ENCODE results near the gene RNF115.

The RNF115 gene

GRCh38 chr1:145747398-145748247 is 76.3 kb downstream of the RNF115 start:
- DNase-seq (ENCODE audit: low read depth): no peak
- TF ChIP-seq, protein P1, sequence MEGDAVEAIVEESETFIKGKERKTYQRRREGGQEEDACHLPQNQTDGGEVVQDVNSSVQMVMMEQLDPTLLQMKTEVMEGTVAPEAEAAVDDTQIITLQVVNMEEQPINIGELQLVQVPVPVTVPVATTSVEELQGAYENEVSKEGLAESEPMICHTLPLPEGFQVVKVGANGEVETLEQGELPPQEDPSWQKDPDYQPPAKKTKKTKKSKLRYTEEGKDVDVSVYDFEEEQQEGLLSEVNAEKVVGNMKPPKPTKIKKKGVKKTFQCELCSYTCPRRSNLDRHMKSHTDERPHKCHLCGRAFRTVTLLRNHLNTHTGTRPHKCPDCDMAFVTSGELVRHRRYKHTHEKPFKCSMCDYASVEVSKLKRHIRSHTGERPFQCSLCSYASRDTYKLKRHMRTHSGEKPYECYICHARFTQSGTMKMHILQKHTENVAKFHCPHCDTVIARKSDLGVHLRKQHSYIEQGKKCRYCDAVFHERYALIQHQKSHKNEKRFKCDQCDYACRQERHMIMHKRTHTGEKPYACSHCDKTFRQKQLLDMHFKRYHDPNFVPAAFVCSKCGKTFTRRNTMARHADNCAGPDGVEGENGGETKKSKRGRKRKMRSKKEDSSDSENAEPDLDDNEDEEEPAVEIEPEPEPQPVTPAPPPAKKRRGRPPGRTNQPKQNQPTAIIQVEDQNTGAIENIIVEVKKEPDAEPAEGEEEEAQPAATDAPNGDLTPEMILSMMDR (IDR thresholded peaks at IDR 0.05; ENCODE audit: low read depth, low read length, missing control alignments): no peak
- no peak overlapping the region for H3K4me3 ChIP-seq (ENCODE audit: low read depth, low read length)

DNA sequence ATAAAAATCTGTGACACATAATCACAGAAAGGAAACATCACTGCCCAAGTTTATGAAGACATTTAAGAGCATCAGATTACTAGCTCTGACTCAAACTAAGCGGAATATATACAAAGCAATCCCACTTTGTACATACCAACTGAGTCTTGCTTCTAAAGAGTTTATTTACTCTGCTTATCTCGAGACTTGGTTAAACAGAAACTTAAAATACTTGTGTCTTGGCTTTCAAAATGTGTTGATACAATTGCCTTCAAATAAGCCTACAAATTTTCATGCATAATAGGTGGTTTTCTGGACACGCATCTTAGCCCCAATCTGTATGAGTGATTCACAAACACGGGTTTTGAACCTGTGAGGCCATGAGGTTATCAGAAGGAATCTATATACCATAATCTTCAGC is 83.6 kb downstream of the RNF115 start:
- DNase-seq (ENCODE audit: low read depth): no peak
- TF ChIP-seq, protein P1 (IDR thresholded peaks at IDR 0.05; ENCODE audit: low read depth, low read length, missing control alignments): no peak

GRCh38 chr1:145736191-145736590 is 87.7 kb downstream of the RNF115 start:
- DNase-seq (ENCODE audit: low read depth): no peak
- TF ChIP-seq, protein P1 (IDR thresholded peaks at IDR 0.05; ENCODE audit: low read depth, low read length, missing control alignments): no peak
- H3K4me3 ChIP-seq (ENCODE audit: low read depth, low read length): no peak overlapping the region

More for the DNA sequence above, 83.6 kb downstream of the RNF115 start:
- H3K4me3 ChIP-seq (ENCODE audit: low read depth, low read length): no peak overlapping the region

DNA sequence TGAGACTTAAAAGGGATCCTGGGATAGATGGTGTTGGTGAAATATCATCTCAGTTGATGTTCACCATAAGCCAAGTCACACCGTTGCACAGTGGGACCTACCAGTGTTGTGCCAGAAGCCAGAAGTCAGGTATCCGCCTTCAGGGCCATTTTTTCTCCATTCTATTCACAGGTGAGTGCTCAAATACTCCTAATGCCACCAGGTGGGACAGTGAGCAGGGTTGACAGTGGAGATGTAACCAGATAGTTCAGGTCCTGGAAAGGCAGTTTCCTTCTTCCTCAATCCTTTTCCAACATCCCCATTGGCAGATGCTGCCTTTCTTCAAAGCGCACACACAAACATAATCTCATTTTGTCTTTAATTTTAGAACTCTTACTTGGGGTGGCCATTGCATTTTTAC is 93.0 kb downstream of the RNF115 start:
- H3K4me3 ChIP-seq (ENCODE audit: low read depth, low read length): no peak overlapping the region
- TF ChIP-seq, protein P1 (IDR thresholded peaks at IDR 0.05; ENCODE audit: low read depth, low read length, missing control alignments): no peak
- no peak for DNase-seq (ENCODE audit: low read depth)

DNA sequence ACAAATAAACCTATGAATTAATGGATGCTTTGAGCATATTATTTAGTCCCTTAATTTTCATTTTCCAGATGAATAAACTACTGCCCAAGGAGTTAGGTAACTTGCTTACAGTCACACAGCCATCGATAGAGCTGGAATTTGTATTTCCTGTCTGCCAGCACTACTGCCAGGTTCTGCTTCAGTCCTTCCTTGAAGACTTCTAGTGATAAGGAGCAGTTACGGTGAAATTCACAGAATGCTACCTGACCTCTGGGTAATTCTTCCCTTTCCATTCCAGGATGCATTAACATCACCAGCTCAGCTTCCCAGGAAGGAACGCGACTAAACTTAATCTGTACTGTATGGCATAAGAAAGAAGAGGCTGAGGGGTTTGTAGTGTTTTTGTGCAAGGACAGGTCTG is 93.4 kb downstream of the RNF115 start:
- DNase-seq (ENCODE audit: low read depth): no peak
- TF ChIP-seq, protein P1 (IDR thresholded peaks at IDR 0.05; ENCODE audit: low read depth, low read length, missing control alignments): no peak
- H3K4me3 ChIP-seq (ENCODE audit: low read depth, low read length): no peak overlapping the region

DNA sequence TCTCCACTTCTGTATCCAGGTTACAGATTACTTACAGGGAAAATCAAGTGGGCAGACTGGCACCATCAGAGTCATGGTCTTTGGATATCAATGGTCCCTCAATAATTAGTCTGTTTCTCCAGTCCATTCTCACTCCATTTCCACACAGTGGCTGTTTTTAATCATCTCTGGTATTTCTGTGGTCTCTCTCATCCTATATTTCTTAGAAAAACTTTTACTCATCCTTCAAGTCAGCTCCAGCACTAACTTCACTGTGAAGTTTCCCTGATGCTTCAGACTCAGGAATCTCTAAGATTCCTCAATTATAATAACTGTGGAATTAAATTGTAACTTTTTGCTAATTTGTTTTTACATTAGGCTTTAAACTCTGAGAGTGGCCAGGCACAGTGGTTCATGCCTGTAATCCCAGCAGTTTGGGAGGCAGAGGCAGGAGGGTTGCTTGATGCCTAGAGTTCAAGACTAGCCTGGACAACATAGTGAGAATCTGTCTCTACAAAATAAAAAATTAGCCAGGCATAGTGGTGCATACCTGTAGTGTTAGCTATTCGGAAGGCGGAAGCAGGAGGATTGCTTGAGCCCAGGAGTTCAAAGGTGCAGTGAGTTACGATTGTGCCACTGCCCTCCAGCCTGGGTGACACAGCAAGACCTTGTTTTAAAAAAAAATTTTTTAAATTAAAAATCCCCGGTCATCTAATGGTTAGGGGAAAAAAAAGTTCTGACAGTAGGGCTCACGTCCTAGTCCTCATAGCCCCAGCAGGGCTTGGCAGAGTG is 94.0 kb downstream of the RNF115 start:
- no peak for DNase-seq (ENCODE audit: low read depth)
- no peak overlapping the region for H3K4me3 ChIP-seq (ENCODE audit: low read depth, low read length)
- TF ChIP-seq, protein P1 (IDR thresholded peaks at IDR 0.05; ENCODE audit: low read depth, low read length, missing control alignments): no peak

Data from GM12864 (cell line).